ACC112 (cell line): ENCODE results near the gene NUMA1.

ENCODE experiments used
- H2AFZ ChIP-seq: fragments of 200-600 bp; sonication (generic); one replicate; pipeline ENCODE4 v1.6.0; 2017; ENCODE audit warnings: antibody characterized with exemption, low read length; ENCODE audit not compliant: unreplicated experiment
- H3K27ac ChIP-seq: fragments of 200-600 bp; sonication (generic); 2 replicates; pipeline ENCODE4 v1.5.1; 2014; ENCODE audit warnings: low read depth, mild to moderate bottlenecking, antibody characterized with exemption, low read length, moderate library complexity
- H3K27me3 ChIP-seq: fragments of 200-600 bp; sonication (generic); 2 replicates; pipeline ENCODE4 v1.6.1; 2014; ENCODE audit warnings: mild to moderate bottlenecking, antibody characterized with exemption, low read length, moderate library complexity, mixed read lengths; ENCODE audit not compliant: insufficient read depth
- H3K36me3 ChIP-seq: fragments of 200-600 bp; sonication (generic); 2 replicates; pipeline ENCODE4 v1.6.1; 2016; ENCODE audit warnings: mild to moderate bottlenecking, antibody characterized with exemption, low read length, moderate library complexity, mixed read lengths; ENCODE audit not compliant: insufficient read depth
- H3K4me1 ChIP-seq: fragments of 200-600 bp; sonication (generic); one replicate; pipeline ENCODE4 v1.6.1; 2016; ENCODE audit warnings: low read length, mixed read lengths; ENCODE audit not compliant: insufficient read depth, unreplicated experiment, control insufficient read depth
- H3K4me3 ChIP-seq: fragments of 200-600 bp; sonication (generic); 2 replicates; pipeline ENCODE4 v1.5.1; 2014; ENCODE audit warnings: mild to moderate bottlenecking, low read depth, low read length
- H3K79me2 ChIP-seq: fragments of 200-600 bp; sonication (generic); one replicate; pipeline ENCODE4 v1.6.0; 2016; ENCODE audit warnings: low read length; ENCODE audit not compliant: control insufficient read depth, unreplicated experiment, insufficient read depth

The NUMA1 gene

GRCh38 chr11:72039031-72039855 is 41.1 kb downstream of the NUMA1 start:
- Histone ChIP-seq H3K4me3 (peak overlapping the region; percentile 79), H3K4me1 (peaks cover 41% of the 10 kb centered on the region), H3K27ac (peak overlapping the region; percentile 88), H3K79me2 (peaks cover 63% of the 10 kb centered on the region), H2AFZ (no peak overlapping the region), H3K27me3 (no peaks in the 10 kb centered on the region), H3K36me3 (peaks cover 6% of the 10 kb centered on the region; the same call in 1 of the 2 replicates)

- peaks cover 64% of the 10 kb centered on the region for H3K79me2 ChIP-seq
Observed at GRCh38 chr11:72038491-72038890, 41.9 kb downstream of the NUMA1 start.

GRCh38 chr11:72037554-72038311 is 42.6 kb downstream of the NUMA1 start:
- Histone ChIP-seq H3K27ac (peak overlapping the region; percentile 88), H3K36me3 (peaks cover 6% of the 10 kb centered on the region; the same call in 1 of the 2 replicates), H3K4me1 (peaks cover 40% of the 10 kb centered on the region), H3K79me2 (peaks cover 61% of the 10 kb centered on the region), H3K4me3 (peak overlapping the region; percentile 79), H2AFZ (no peak overlapping the region), H3K27me3 (no peaks in the 10 kb centered on the region)

More at GRCh38 chr11:72038491-72038890, 41.9 kb downstream of the NUMA1 start:
- H3K4me1 ChIP-seq: peaks cover 41% of the 10 kb centered on the region
- H3K27me3 ChIP-seq: no peaks in the 10 kb centered on the region
- no peak overlapping the region for H2AFZ ChIP-seq
- peak overlapping the region; percentile 79 for H3K4me3 ChIP-seq
- peaks cover 6% of the 10 kb centered on the region; the same call in 1 of the 2 replicates for H3K36me3 ChIP-seq
- peak overlapping the region; percentile 88 for H3K27ac ChIP-seq

GRCh38 chr11:72036687-72037086 is 43.7 kb downstream of the NUMA1 start:
- H3K4me1 ChIP-seq: peaks cover 30% of the 10 kb centered on the region
- H3K27me3 ChIP-seq: no peaks in the 10 kb centered on the region
- peaks cover 56% of the 10 kb centered on the region for H3K79me2 ChIP-seq
- H2AFZ ChIP-seq: no peak overlapping the region
- H3K4me3 ChIP-seq: no peak overlapping the region
- H3K36me3 ChIP-seq: peaks cover 11% of the 10 kb centered on the region; the same call in 1 of the 2 replicates
- no peak overlapping the region for H3K27ac ChIP-seq

GRCh38 chr11:72030472-72031045 is 49.8 kb downstream of the NUMA1 start:
- H3K27me3 ChIP-seq: no peaks in the 10 kb centered on the region

GRCh38 chr11:72026090-72026489 is 54.3 kb downstream of the NUMA1 start:
- Histone ChIP-seq H3K4me1 (peaks cover 12% of the 10 kb centered on the region), H3K4me3 (no peak overlapping the region), H2AFZ (no peak overlapping the region), H3K79me2 (peaks cover 5% of the 10 kb centered on the region), H3K27me3 (no peaks in the 10 kb centered on the region), H3K36me3 (peaks cover 36% of the 10 kb centered on the region), H3K27ac (no peak overlapping the region)

More at GRCh38 chr11:72030472-72031045, 49.8 kb downstream of the NUMA1 start:
- Histone ChIP-seq H3K27ac (no peak overlapping the region), H3K4me1 (peaks cover 8% of the 10 kb centered on the region), H3K36me3 (peaks cover 11% of the 10 kb centered on the region), H3K4me3 (no peak overlapping the region), H2AFZ (no peak overlapping the region), H3K79me2 (peaks cover 2% of the 10 kb centered on the region)

- H3K27me3 ChIP-seq: no peaks in the 10 kb centered on the region
- H3K79me2 ChIP-seq: peaks cover 5% of the 10 kb centered on the region
- H3K27ac ChIP-seq: no peak overlapping the region
- H2AFZ ChIP-seq: no peak overlapping the region
- H3K36me3 ChIP-seq: peaks cover 48% of the 10 kb centered on the region
- H3K4me1 ChIP-seq: peaks cover 12% of the 10 kb centered on the region
- H3K4me3 ChIP-seq: no peak overlapping the region
Observed at GRCh38 chr11:72024069-72024754, 56.1 kb downstream of the NUMA1 start.

GRCh38 chr11:72023335-72023734 is 57.0 kb downstream of the NUMA1 start:
- H3K4me1 ChIP-seq: peaks cover 12% of the 10 kb centered on the region
- H3K27ac ChIP-seq: no peak overlapping the region
- no peak overlapping the region for H3K4me3 ChIP-seq
- H3K36me3 ChIP-seq: peaks cover 53% of the 10 kb centered on the region
- no peak overlapping the region for H2AFZ ChIP-seq
- H3K27me3 ChIP-seq: no peaks in the 10 kb centered on the region
- peaks cover 5% of the 10 kb centered on the region for H3K79me2 ChIP-seq

GRCh38 chr11:72018171-72018570 is 62.2 kb downstream of the NUMA1 start:
- H3K36me3 ChIP-seq: peaks cover 59% of the 10 kb centered on the region
- H3K27me3 ChIP-seq: no peaks in the 10 kb centered on the region

GRCh38 chr11:72015511-72016061 is 64.8 kb downstream of the NUMA1 start:
- H3K36me3 ChIP-seq: peaks cover 43% of the 10 kb centered on the region
- H3K27ac ChIP-seq: no peak overlapping the region

More at GRCh38 chr11:72018171-72018570, 62.2 kb downstream of the NUMA1 start:
- Histone ChIP-seq H3K4me3 (no peak overlapping the region), H3K27ac (no peak overlapping the region), H2AFZ (no peak overlapping the region), H3K79me2 (no peaks in the 10 kb centered on the region), H3K4me1 (peaks cover 5% of the 10 kb centered on the region)

More at GRCh38 chr11:72015511-72016061, 64.8 kb downstream of the NUMA1 start:
- H3K4me1 ChIP-seq: peaks cover 5% of the 10 kb centered on the region
- no peak overlapping the region for H3K4me3 ChIP-seq
- no peak overlapping the region for H2AFZ ChIP-seq
- H3K79me2 ChIP-seq: no peaks in the 10 kb centered on the region
- H3K27me3 ChIP-seq: no peaks in the 10 kb centered on the region
